CD14-positive monocyte (primary cell): Measurements from ENCODE around the gene MARVELD1. TPM values are rescaled to one million over a fixed set of nuclear protein-coding genes. Genes with fewer than 3 reads are reported as not detected.

Experiments used
- DNase-seq, 3 donors: peaks; one replicate each; pipeline ENCODE4 v3.0.0-alpha.2; 2011 to 2022
- H2AFZ ChIP-seq: 2 replicates; pipeline ENCODE4 v1.6.0; 2012; ENCODE audit warnings: mild to moderate bottlenecking, low read depth, low read length, inconsistent platforms; ENCODE audit not compliant: insufficient read depth, poor library complexity, severe bottlenecking
- H3K27ac ChIP-seq, 2 donors: 1 replicate in 1 of 2; 2 replicates in 1 of 2; pipeline ENCODE4 v1.5.1; 2012 to 2013; ENCODE audit warnings: low read length in 2 of 2, control low read depth in 1 of 2, inconsistent platforms in 1 of 2, low read depth in 1 of 2, mild to moderate bottlenecking in 1 of 2
- H3K27me3 ChIP-seq, 2 donors: one replicate each; pipeline versions ENCODE4 v1.6.0 to v1.6.1; 2011 to 2013; ENCODE audit warnings: low read length in 2 of 2; ENCODE audit not compliant: control insufficient read depth in 2 of 2, insufficient read depth in 2 of 2
- H3K36me3 ChIP-seq, 2 donors: replicated peaks in 1 of 2; 1 replicate in 1 of 2; 2 replicates in 1 of 2; pipeline versions ENCODE4 v1.5.1 to v1.6.1; 2012 to 2013; ENCODE audit warnings: low read length in 2 of 2, control low read depth in 1 of 2, inconsistent platforms in 1 of 2, mild to moderate bottlenecking in 1 of 2; ENCODE audit not compliant: insufficient read depth in 2 of 2, control insufficient read depth in 1 of 2
- H3K4me1 ChIP-seq, 2 donors: 1 replicate in 1 of 2; 2 replicates in 1 of 2; pipeline versions ENCODE4 v1.5.1 to v1.6.1; 2012 to 2013; ENCODE audit warnings: low read length in 2 of 2, control low read depth in 1 of 2, inconsistent platforms in 1 of 2, mild to moderate bottlenecking in 1 of 2, moderate library complexity in 1 of 2; ENCODE audit not compliant: insufficient read depth in 2 of 2, control insufficient read depth in 1 of 2
- H3K4me2 ChIP-seq: replicated peaks from 2 replicates; pipeline ENCODE3; 2012; ENCODE audit warnings: low read length, moderate library complexity, mild to moderate bottlenecking; ENCODE audit not compliant: poor library complexity, severe bottlenecking; ENCODE audit errors: extremely low read depth
- H3K4me3 ChIP-seq, 3 experiments: fragments of 200-600 bp in 1 of 3; sonication (generic) in 1 of 3; replicated peaks in 1 of 3; 1 replicate in 2 of 3; 2 replicates in 1 of 3; pipeline ENCODE4 v1.5.1; 2011 to 2013; ENCODE audit warnings: low read length in 3 of 3, mild to moderate bottlenecking in 3 of 3, control low read depth in 2 of 3, low read depth in 2 of 3, inconsistent platforms in 1 of 3, moderate library complexity in 1 of 3
- H3K79me2 ChIP-seq: 2 replicates; pipeline ENCODE4 v1.6.0; 2012; ENCODE audit warnings: mild to moderate bottlenecking, control low read depth, inconsistent platforms, low read length, moderate library complexity; ENCODE audit not compliant: insufficient read depth
- H3K9ac ChIP-seq: 2 replicates; pipeline ENCODE4 v1.6.0; 2017; ENCODE audit warnings: low read length, mild to moderate bottlenecking; ENCODE audit not compliant: insufficient read depth, poor library complexity, severe bottlenecking
- H3K9me3 ChIP-seq, 2 donors: replicated peaks in 1 of 2; 1 replicate in 1 of 2; 2 replicates in 1 of 2; pipeline versions ENCODE4 v1.5.1 to v1.6.1; 2012 to 2013; ENCODE audit warnings: low read length in 2 of 2, control low read depth in 1 of 2; ENCODE audit not compliant: control insufficient read depth in 1 of 2, insufficient read depth in 1 of 2
- H4K20me1 ChIP-seq: 2 replicates; pipeline ENCODE4 v1.6.0; 2012; ENCODE audit warnings: mild to moderate bottlenecking, low read length, control low read depth, moderate library complexity; ENCODE audit not compliant: insufficient read depth
- H3K27ac Mint-ChIP-seq, 7 donors: one replicate each; pipeline ENCODE4 v1.8.0; 2020; ENCODE audit warnings: mild to moderate bottlenecking in 7 of 7, mixed read lengths in 7 of 7, moderate library complexity in 6 of 7, inconsistent platforms in 2 of 7
- H3K27me3 Mint-ChIP-seq, 3 donors: one replicate each; pipeline ENCODE4 v1.8.0; 2021 to 2022; ENCODE audit warnings: low read depth in 3 of 3, mild to moderate bottlenecking in 3 of 3, mixed read lengths in 3 of 3, moderate library complexity in 3 of 3, inconsistent platforms in 1 of 3
- H3K36me3 Mint-ChIP-seq, 2 donors: one replicate each; pipeline ENCODE4 v1.8.0; 2020; ENCODE audit warnings: mixed read lengths in 2 of 2, inconsistent platforms in 1 of 2, mild to moderate bottlenecking in 1 of 2
- H3K4me1 Mint-ChIP-seq: one replicate; pipeline ENCODE4 v1.8.0; 2020; ENCODE audit warnings: mild to moderate bottlenecking, mixed read lengths
- H3K4me3 Mint-ChIP-seq, 2 donors: one replicate each; pipeline ENCODE4 v1.8.0; 2020; ENCODE audit warnings: mild to moderate bottlenecking in 2 of 2, mixed read lengths in 2 of 2, moderate library complexity in 1 of 2
- H3K9me3 Mint-ChIP-seq, 7 donors: one replicate each; pipeline ENCODE4 v1.8.0; 2020 to 2022; ENCODE audit warnings: mixed read lengths in 7 of 7, mild to moderate bottlenecking in 6 of 7, moderate library complexity in 6 of 7, inconsistent platforms in 2 of 7
- CTCF ChIP-seq: fragments of 200-600 bp; IDR thresholded peaks from one replicate; pipeline ENCODE4 v1.8.0; 2022; ENCODE audit warnings: antibody characterized with exemption, mild to moderate bottlenecking
- WGBS: methylation state at CpG from one replicate; pipeline ENCODE4 v1.1.5; 2013; ENCODE audit warnings: missing lambda C conversion rate; ENCODE audit not compliant: insufficient coverage; 5-methylcytosine and 5-hydroxymethylcytosine counted together
- intact Hi-C, 2 donors: fragments of 100-400 bp; cut with micrococcal nuclease; formaldehyde crosslinking; loops; one replicate each; pipeline versions ENCODE4 v1.15.0 to v1.15.1; 2023
- polyA plus RNA-seq, 3 donors: library from polyadenylated mRNA; depleted of rRNA in 1 of 3; unstranded in 2 of 3; stranded (reverse) in 1 of 3; fragments of 300-500 nt in 2 of 3; fragments of >200 nt in 1 of 3; fragmentation: Illumina TruSeq in 2 of 3; gene quantifications; 1 replicate in 2 of 3; 2 replicates in 1 of 3; pipeline ENCODE4 v1.2.3, GENCODE V29; 2012 to 2021

Gene MARVELD1
- polyA plus RNA-seq, 3 donors, result 3.7 to 28.0 (median 9.2) TPM

GRCh38 chr10:97684866-97685394, 28.6 kb upstream of the MARVELD1 start:
- no peaks in the 10 kb centered on the region for H3K9me3 ChIP-seq
- WGBS, result no CpG with 5 or more reads among the region's 5 CpGs
- H4K20me1 ChIP-seq, result no peaks in the 10 kb centered on the region
- H3K27me3 ChIP-seq, result no peaks in the 10 kb centered on the region
- peaks cover 49% of the 10 kb centered on the region for H3K4me1 Mint-ChIP-seq
- intact Hi-C loops, result loop anchor here (5.0 to 10.0 kb wide), 3 partner anchors 43 to 940 kb away; partner anchors contain the start of genes ZFYVE27 (in 2 of the 2) and PI4K2A (in 1 of the 2)
- peak overlapping the region; percentile 7 to 88 for H3K4me3 Mint-ChIP-seq
- peak in 1 of 3 donors; percentile 26 for DNase-seq
- no peaks in the 10 kb centered on the region for H3K9me3 Mint-ChIP-seq
- H3K27me3 Mint-ChIP-seq, result peaks cover 0 to 2% (median 1%) of the 10 kb centered on the region in 3 donors
- no peak for TF ChIP-seq CTCF
- H3K27ac ChIP-seq, result peak overlapping the region in 1 of 2 donors; percentile 15
- H3K4me2 ChIP-seq, result peak overlapping the region; percentile 91
- no peaks in the 10 kb centered on the region for H3K79me2 ChIP-seq
- no peak overlapping the region for H3K9ac ChIP-seq
- peaks cover 54 to 69% of the 10 kb centered on the region in 2 donors for H3K4me1 ChIP-seq
- no peaks in the 10 kb centered on the region for H3K36me3 ChIP-seq
- peak overlapping the region in 1 of 3 experiments; percentile 4 for H3K4me3 ChIP-seq
- H2AFZ ChIP-seq, result no peak overlapping the region
- peaks cover 0 to 2% of the 10 kb centered on the region in 2 donors for H3K36me3 Mint-ChIP-seq
- H3K27ac Mint-ChIP-seq, result peak overlapping the region in 2 of 7 donors; percentile 32 to 41

GRCh38 chr10:97685395-97685958, 28.1 kb upstream of the MARVELD1 start:
- H3K27ac ChIP-seq, result no peak overlapping the region
- H3K4me1 ChIP-seq, result peaks cover 59 to 74% of the 10 kb centered on the region in 2 donors
- Mint-ChIP-seq H3K4me3 (peak overlapping the region in 1 of 2 donors; percentile 88), H3K27me3 (peaks cover 0 to 2% (median 1%) of the 10 kb centered on the region in 3 donors), H3K36me3 (peaks cover 0 to 2% of the 10 kb centered on the region in 2 donors), H3K9me3 (no peaks in the 10 kb centered on the region), H3K27ac (peak overlapping the region in 2 of 7 donors; percentile 30 to 50), H3K4me1 (peaks cover 55% of the 10 kb centered on the region)
- no peaks in the 10 kb centered on the region for H3K27me3 ChIP-seq
- H3K9me3 ChIP-seq, result no peaks in the 10 kb centered on the region
- H3K36me3 ChIP-seq, result no peaks in the 10 kb centered on the region
- H4K20me1 ChIP-seq, result no peaks in the 10 kb centered on the region
- peak; percentile 33 for TF ChIP-seq CTCF
- peak overlapping the region in 1 of 3 experiments; percentile 81 for H3K4me3 ChIP-seq
- no peak overlapping the region for H2AFZ ChIP-seq
- H3K79me2 ChIP-seq, result no peaks in the 10 kb centered on the region
- no peak overlapping the region for H3K9ac ChIP-seq
- DNase-seq, result no peak
- no CpG with 5 or more reads among the region's 2 CpGs for WGBS
- intact Hi-C loops, result loop anchor here (5.0 to 10.0 kb wide), 3 partner anchors 43 to 941 kb away; partner anchors contain the start of genes ZFYVE27 (in 2 of the 2) and PI4K2A (in 1 of the 2)
- peak overlapping the region; percentile 91 for H3K4me2 ChIP-seq
